Measurements from ENCODE around the gene TPK1.

- TF ChIP-seq, protein P1, sequence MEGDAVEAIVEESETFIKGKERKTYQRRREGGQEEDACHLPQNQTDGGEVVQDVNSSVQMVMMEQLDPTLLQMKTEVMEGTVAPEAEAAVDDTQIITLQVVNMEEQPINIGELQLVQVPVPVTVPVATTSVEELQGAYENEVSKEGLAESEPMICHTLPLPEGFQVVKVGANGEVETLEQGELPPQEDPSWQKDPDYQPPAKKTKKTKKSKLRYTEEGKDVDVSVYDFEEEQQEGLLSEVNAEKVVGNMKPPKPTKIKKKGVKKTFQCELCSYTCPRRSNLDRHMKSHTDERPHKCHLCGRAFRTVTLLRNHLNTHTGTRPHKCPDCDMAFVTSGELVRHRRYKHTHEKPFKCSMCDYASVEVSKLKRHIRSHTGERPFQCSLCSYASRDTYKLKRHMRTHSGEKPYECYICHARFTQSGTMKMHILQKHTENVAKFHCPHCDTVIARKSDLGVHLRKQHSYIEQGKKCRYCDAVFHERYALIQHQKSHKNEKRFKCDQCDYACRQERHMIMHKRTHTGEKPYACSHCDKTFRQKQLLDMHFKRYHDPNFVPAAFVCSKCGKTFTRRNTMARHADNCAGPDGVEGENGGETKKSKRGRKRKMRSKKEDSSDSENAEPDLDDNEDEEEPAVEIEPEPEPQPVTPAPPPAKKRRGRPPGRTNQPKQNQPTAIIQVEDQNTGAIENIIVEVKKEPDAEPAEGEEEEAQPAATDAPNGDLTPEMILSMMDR (IDR thresholded peaks at IDR 0.05) = no peak
- no peak for TF ChIP-seq POLR2A (IDR thresholded peaks at IDR 0.05)
Measured at GRCh38 chr7:144830811-144831210, 5.0 kb downstream of the TPK1 start.

All from right lobe of liver (tissue), 4 donors.